Renal cortical epithelial cell (primary cell): ENCODE results near the gene RAD51D. TPM values are rescaled to one million over a fixed set of nuclear protein-coding genes. Genes with fewer than 3 reads are reported as not detected.
"Not testable (repeated sequence)": the region's sequence is repeated elsewhere in the genome, so short reads cannot be mapped to it uniquely, and the experiment has no call there.

Source experiments
- DNase-seq: peaks from one replicate; pipeline ENCODE4 v3.0.0-alpha.2; 2011; ENCODE audit warnings: low read depth
- total RNA-seq: library from RNA; depleted of rRNA; stranded (reverse); fragments of >200 nt; gene quantifications from 2 replicates; pipeline ENCODE4 v1.2.3, GENCODE V29; 2014

RAD51D gene
- total RNA-seq, 1 donor from 2014 or later, result 8.8 TPM

- DNase-seq, result peak; percentile 34
Measured at GRCh38 chr17:35141681-35142466, 22.2 kb upstream of the RAD51D start, which contains the start of gene NLE1. Gene NLE1 (minus strand): TSS chr17:35142303. CDS start chr17:35142275, 28 bp downstream.

GRCh38 chr17:35138218-35138617 is 18.6 kb upstream of the RAD51D start:
- no peak for DNase-seq

GRCh38 chr17:35135322-35135721 is 15.7 kb upstream of the RAD51D start:
- DNase-seq, result no peak

- DNase-seq, result no peak
Measured at GRCh38 chr17:35132816-35133550, 13.3 kb upstream of the RAD51D start.

- no peak for DNase-seq
Measured at GRCh38 chr17:35132099-35132498, 12.4 kb upstream of the RAD51D start.

GRCh38 chr17:35130392-35130791 is 10.7 kb upstream of the RAD51D start:
- DNase-seq, result no peak

- DNase-seq, result no peak
Measured at GRCh38 chr17:35129973-35130351, 10.3 kb upstream of the RAD51D start.

GRCh38 chr17:35129154-35129972 is 9.7 kb upstream of the RAD51D start:
- no peak for DNase-seq

GRCh38 chr17:35127751-35128514 is 8.3 kb upstream of the RAD51D start:
- no peak for DNase-seq

GRCh38 chr17:35121315-35121714 is 1.7 kb upstream of the RAD51D start, which contains the start of gene FNDC8:
Gene FNDC8 (plus strand): TSS chr17:35121615. CDS start chr17:35121694, 79 bp downstream.
- DNase-seq, result no peak

GRCh38 chr17:35117984-35118383 is 1.7 kb downstream of the RAD51D start:
- DNase-seq, result peak; percentile 57

GRCh38 chr17:35116845-35117244 is 2.8 kb downstream of the RAD51D start:
- no peak for DNase-seq

- not testable (repeated sequence) for DNase-seq
Measured at GRCh38 chr17:35110791-35111190, 8.9 kb downstream of the RAD51D start.

GRCh38 chr17:35104844-35105450 is 14.7 kb downstream of the RAD51D start:
- DNase-seq, result no peak

GRCh38 chr17:35103271-35103670 is 16.4 kb downstream of the RAD51D start:
- DNase-seq, result peak; percentile 18

GRCh38 chr17:35101725-35102124 is 17.9 kb downstream of the RAD51D start:
- no peak for DNase-seq

GRCh38 chr17:35101036-35101435 is 18.6 kb downstream of the RAD51D start:
- no peak for DNase-seq

GRCh38 chr17:35099908-35100307 is 19.8 kb downstream of the RAD51D start:
- DNase-seq, result peak; percentile 19

GRCh38 chr17:35097776-35098175 is 21.9 kb downstream of the RAD51D start:
- no peak for DNase-seq

GRCh38 chr17:35095741-35096140 is 23.9 kb downstream of the RAD51D start:
- DNase-seq, result no peak

- peak; percentile 93 for DNase-seq
Measured at GRCh38 chr17:35094902-35095301, 24.8 kb downstream of the RAD51D start.
